Suprapubic skin (tissue), 4 donors: ENCODE data around the gene PTPRN2. TPM values are rescaled to one million over a fixed set of nuclear protein-coding genes. Genes with fewer than 3 reads are reported as not detected.
"Not testable (repeated sequence)": the region's sequence is repeated elsewhere in the genome, so short reads cannot be mapped to it uniquely, and the experiment has no call there.

Experiments used
- DNase-seq, 2 donors: peaks; one replicate each; pipeline ENCODE4 v3.0.0-alpha.2; 2019; ENCODE audit warnings: low spot score in 2 of 2
- H3K27ac ChIP-seq: fragments of 200-600 bp; sonication (generic); one replicate; pipeline ENCODE4 v1.5.1; 2019
- H3K27me3 ChIP-seq: fragments of 200-600 bp; sonication (generic); one replicate; pipeline ENCODE4 v1.5.1; 2019
- H3K36me3 ChIP-seq: fragments of 200-600 bp; sonication (generic); one replicate; pipeline ENCODE4 v1.5.1; 2019
- H3K4me1 ChIP-seq: fragments of 200-600 bp; sonication (generic); one replicate; pipeline ENCODE4 v1.5.1; 2019
- H3K4me3 ChIP-seq: fragments of 200-600 bp; sonication (generic); one replicate; pipeline ENCODE4 v1.5.1; 2019; ENCODE audit warnings: mild to moderate bottlenecking
- H3K9me3 ChIP-seq: fragments of 200-600 bp; sonication (generic); one replicate; pipeline ENCODE4 v1.5.1; 2019
- CTCF ChIP-seq, 2 donors: fragments of 200-600 bp in 1 of 2; fragments of 450-650 bp in 1 of 2; sonication (generic) in 1 of 2; IDR thresholded peaks; one replicate each; pipeline ENCODE4 v1.5.1; 2016 to 2019; ENCODE audit warnings: antibody characterized with exemption in 2 of 2, mild to moderate bottlenecking in 1 of 2, moderate library complexity in 1 of 2
- EP300 ChIP-seq: sonication (generic); formaldehyde crosslinking; IDR thresholded peaks from one replicate; pipeline ENCODE4 v1.6.1; 2017; ENCODE audit warnings: antibody characterized with exemption
- POLR2A ChIP-seq, 2 donors: fragments of 450-650 bp; IDR thresholded peaks; one replicate each; pipeline ENCODE4 v1.6.1; 2017; ENCODE audit warnings: antibody characterized with exemption in 2 of 2, mild to moderate bottlenecking in 2 of 2, moderate library complexity in 2 of 2
- POLR2AphosphoS5 ChIP-seq, 3 donors: sonication (generic); formaldehyde crosslinking; IDR thresholded peaks; one replicate each; pipeline ENCODE4 v1.6.1; 2017; ENCODE audit warnings: antibody characterized with exemption in 3 of 3
- WGBS: methylation state at CpG from one replicate; pipeline ENCODE4 v1.1.5; 2018; 5-methylcytosine and 5-hydroxymethylcytosine counted together
- total RNA-seq, 4 donors: library from RNA; depleted of rRNA; stranded (reverse); fragments of >200 nt; gene quantifications; one replicate each; pipeline ENCODE4 v1.1.0, GENCODE V29; 2016

The PTPRN2 gene
- total RNA-seq, 4 donors from 2014 or later, result 0.23 to 1.8 (median 1.3) TPM

GRCh38 chr7:158408318-158408920 lies 179.2 kb downstream of the PTPRN2 start:
- no peak overlapping the region for H3K27ac ChIP-seq
- 68% methylated on average over 12 of the region's 12 CpGs for WGBS
- H3K27me3 ChIP-seq, result no peaks in the 10 kb centered on the region
- H3K9me3 ChIP-seq, result no peaks in the 10 kb centered on the region
- DNase-seq, result no peak
- H3K4me1 ChIP-seq, result peaks cover 2% of the 10 kb centered on the region
- H3K4me3 ChIP-seq, result no peak overlapping the region
- peak in 1 of 2 donors; percentile 3 for TF ChIP-seq CTCF (IDR thresholded peaks at IDR 0.05)
- TF ChIP-seq POLR2A (IDR thresholded peaks at IDR 0.05), result no peak
- TF ChIP-seq EP300, result no peak
- H3K36me3 ChIP-seq, result no peaks in the 10 kb centered on the region

- Histone ChIP-seq H3K9me3 (no peaks in the 10 kb centered on the region), H3K27ac (no peak overlapping the region), H3K36me3 (no peaks in the 10 kb centered on the region), H3K27me3 (no peaks in the 10 kb centered on the region), H3K4me1 (peaks cover 9% of the 10 kb centered on the region), H3K4me3 (no peak overlapping the region)
- no peak for TF ChIP-seq POLR2A (IDR thresholded peaks at IDR 0.05)
- peak in 1 of 2 donors; percentile 21 for TF ChIP-seq CTCF (IDR thresholded peaks at IDR 0.05)
- WGBS, result 33% methylated on average over 3 of the region's 17 CpGs
- DNase-seq, result no peak
Measured at GRCh38 chr7:158407581-158408317, 179.9 kb downstream of the PTPRN2 start.

GRCh38 chr7:158406801-158407200 lies 180.8 kb downstream of the PTPRN2 start:
- H3K27me3 ChIP-seq, result no peaks in the 10 kb centered on the region
- TF ChIP-seq POLR2A (IDR thresholded peaks at IDR 0.05), result no peak
- no peak for TF ChIP-seq EP300
- TF ChIP-seq CTCF (IDR thresholded peaks at IDR 0.05), result no peak
- TF ChIP-seq POLR2AphosphoS5 (IDR thresholded peaks at IDR 0.05), result no peak
- no peak for DNase-seq
- 69% methylated on average over 4 of the region's 11 CpGs for WGBS
- peaks cover 14% of the 10 kb centered on the region for H3K4me1 ChIP-seq
- H3K27ac ChIP-seq, result no peak overlapping the region
- H3K4me3 ChIP-seq, result no peak overlapping the region
- H3K36me3 ChIP-seq, result no peaks in the 10 kb centered on the region
- H3K9me3 ChIP-seq, result no peaks in the 10 kb centered on the region

- Histone ChIP-seq H3K9me3 (no peaks in the 10 kb centered on the region), H3K27ac (no peak overlapping the region), H3K4me1 (peaks cover 14% of the 10 kb centered on the region), H3K36me3 (no peaks in the 10 kb centered on the region), H3K27me3 (no peaks in the 10 kb centered on the region), H3K4me3 (no peak overlapping the region)
- no peak for DNase-seq
- TF ChIP-seq EP300, result no peak
- 94% methylated on average over 9 of the region's 10 CpGs for WGBS
Measured at GRCh38 chr7:158406364-158406763, 181.3 kb downstream of the PTPRN2 start.

GRCh38 chr7:158405771-158406170 lies 181.9 kb downstream of the PTPRN2 start:
- not testable (repeated sequence) for H3K27me3 ChIP-seq, H3K9me3 ChIP-seq, DNase-seq, H3K36me3 ChIP-seq, H3K4me3 ChIP-seq, H3K27ac ChIP-seq
- 96% methylated on average over 30 of the region's 30 CpGs for WGBS
- H3K4me1 ChIP-seq, result peaks cover 14% of the 10 kb centered on the region

GRCh38 chr7:158405324-158405723 lies 182.3 kb downstream of the PTPRN2 start:
- 89% methylated on average over 8 of the region's 8 CpGs for WGBS

More at GRCh38 chr7:158405324-158405723, 182.3 kb downstream of the PTPRN2 start:
- no peaks in the 10 kb centered on the region for H3K36me3 ChIP-seq
- H3K27ac ChIP-seq, result no peak overlapping the region
- peaks cover 14% of the 10 kb centered on the region for H3K4me1 ChIP-seq
- H3K4me3 ChIP-seq, result no peak overlapping the region
- no peak for DNase-seq
- no peaks in the 10 kb centered on the region for H3K27me3 ChIP-seq
- no peak for TF ChIP-seq CTCF (IDR thresholded peaks at IDR 0.05)
- no peak for TF ChIP-seq POLR2AphosphoS5 (IDR thresholded peaks at IDR 0.05)
- no peak for TF ChIP-seq EP300
- TF ChIP-seq POLR2A (IDR thresholded peaks at IDR 0.05), result no peak
- H3K9me3 ChIP-seq, result no peaks in the 10 kb centered on the region
